ENCODE results near the gene PYGM. TPM values are rescaled to one million over a fixed set of nuclear protein-coding genes. Genes with fewer than 3 reads are reported as not detected.
A peak's percentile ranks its signal among the peaks of the same experiment; 100 is the strongest.

The PYGM gene
- total and polyA plus RNA-seq, 2 of the 8 experiments (the other 6 are each of a cell fraction or from before 2014, with no cell fraction given): 9.6 to 10.0 TPM

DNA sequence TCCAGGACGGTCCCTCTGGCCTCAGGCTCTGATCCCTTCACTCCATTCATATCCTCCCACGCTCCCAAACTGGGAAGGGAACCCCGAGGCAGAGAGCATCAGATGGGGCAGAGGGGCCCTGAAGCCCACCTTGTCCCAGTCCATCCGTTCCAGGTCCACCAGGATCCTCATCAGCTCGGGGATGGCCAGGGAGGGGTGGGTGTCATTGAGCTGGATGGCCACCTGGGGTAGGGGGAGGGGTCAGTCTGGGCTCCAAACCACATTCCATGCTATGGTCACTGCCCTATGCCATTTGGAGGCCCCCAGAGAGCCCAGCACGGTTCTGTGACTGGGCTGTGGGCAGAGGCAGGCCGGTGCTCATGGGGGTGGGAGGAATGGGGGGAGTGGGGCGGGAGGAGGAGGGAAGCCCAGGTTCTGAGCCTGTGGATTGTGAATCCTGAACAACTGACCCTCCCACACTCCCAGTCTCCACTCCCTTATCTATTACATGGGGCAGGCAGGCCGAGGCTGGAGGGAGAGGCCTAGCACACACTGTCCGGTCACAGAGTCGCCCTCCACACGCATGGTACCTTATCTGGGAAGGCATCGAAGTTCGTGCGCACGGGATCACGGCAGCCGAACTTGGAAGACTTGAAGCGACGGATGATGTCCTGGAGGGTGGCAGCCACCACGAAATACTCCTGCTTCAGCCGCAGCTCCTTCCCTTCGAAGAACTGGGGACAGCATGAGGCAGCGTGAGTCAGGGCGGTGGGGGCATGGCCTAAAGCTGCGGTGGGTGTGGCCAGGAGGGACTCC lies 5.5 kb downstream of the PYGM start:
- Histone ChIP-seq H3K4me3 (ENCODE audit: extremely low read depth in 1 of 4, insufficient read depth in 2 of 4, low read depth in 3 of 4, low read length in 4 of 4) (no peak overlapping the region), H3K27ac (ENCODE audit: low read depth, low read length) (no peak overlapping the region), H3K79me2 (ENCODE audit: control insufficient read depth in 1 of 2, insufficient read depth in 2 of 2, low read length in 2 of 2) (no peaks in the 10 kb centered on the region), H3K79me1 (ENCODE audit: low read depth, low read length) (no peaks in the 10 kb centered on the region), H3K4ac (replicated peaks; ENCODE audit: insufficient read length, low read depth, low read length) (no peak overlapping the region), H3K9me3 (ENCODE audit: insufficient read depth in 2 of 2, low read depth in 1 of 2, low read length in 1 of 2) (no peaks in the 10 kb centered on the region), H3K27me3 (replicated peaks in 1 of 4; ENCODE audit: control insufficient read depth in 3 of 4, extremely low read depth in 1 of 4, insufficient read depth in 3 of 4, low read length in 3 of 4) (no peaks in the 10 kb centered on the region), H2BK5ac (ENCODE audit: low read depth, low read length) (0 out of 2 replicates have a peak overlapping the region, but pooled peaks have one; percentile 49), H4K91ac (replicated peaks; ENCODE audit: insufficient read length, low read length) (peak overlapping the region; percentile 80), H3K4me1 (replicated peaks in 1 of 4; ENCODE audit: control insufficient read depth in 3 of 4, insufficient read depth in 4 of 4, low read length in 3 of 4) (peaks cover 0 to 15% (median 7%) of the 10 kb centered on the region in 4 experiments; a peak in 6 of 7 replicates), H4K5ac (ENCODE audit: insufficient read length, low read depth, low read length) (no peak overlapping the region), H4K8ac (ENCODE audit: extremely low read depth, insufficient read depth, low read length) (no peak overlapping the region; the same call in 1 of the 2 replicates), H2AK5ac (ENCODE audit: low read depth, low read length) (no peak overlapping the region), H2BK12ac (ENCODE audit: low read depth, low read length) (peak overlapping the region; percentile 44; the same call in 1 of the 2 replicates), H3K4me2 (ENCODE audit: insufficient read depth in 1 of 2, low read depth in 2 of 2, low read length in 2 of 2) (no peak overlapping the region), H3K36me3 (ENCODE audit: control insufficient read depth in 2 of 4, insufficient read depth in 4 of 4, low read length in 3 of 4) (no peaks in the 10 kb centered on the region; a peak in 1 of 8 replicates), H3K9ac (replicated peaks in 1 of 4; ENCODE audit: extremely low read depth in 1 of 4, low read depth in 3 of 4, low read length in 3 of 4) (no peak overlapping the region), H3K18ac (ENCODE audit: extremely low read depth, low read length) (peak overlapping the region; percentile 43; the same call in 1 of the 2 replicates), H3K56ac (replicated peaks; ENCODE audit: insufficient read length, low read depth, low read length) (no peak overlapping the region), H2AFZ (ENCODE audit: low read length) (no peak overlapping the region), H3K14ac (ENCODE audit: insufficient read length) (no peak overlapping the region), H2BK120ac (replicated peaks; ENCODE audit: low read depth, low read length) (no peak overlapping the region), H2BK20ac (ENCODE audit: low read length) (no peak overlapping the region; the same call in 1 of the 2 replicates), H2BK15ac (ENCODE audit: low read length) (peak overlapping the region; percentile 72; the same call in 1 of the 2 replicates), H3K23ac (ENCODE audit: insufficient read length) (no peak overlapping the region), H3K23me2 (ENCODE audit: low read depth, low read length) (no peaks in the 10 kb centered on the region), H4K20me1 (replicated peaks in 1 of 2; ENCODE audit: control insufficient read depth in 1 of 2, insufficient read depth in 2 of 2, low read length in 2 of 2) (no peaks in the 10 kb centered on the region)
- ChIA-PET POLR2A (ENCODE audit: partially characterized antibody) (interaction anchor here (29.2 to 42.9 kb wide), 2 partner anchors 5 to 11 kb away, joined by 1087 read pairs; partner anchors contain the start of genes PYGM, RASGRP2 and SF1), CTCF (ENCODE audit: partially characterized antibody) (interaction anchor here (0.5 to 23.7 kb wide), 5 partner anchors 9 to 502 kb away, joined by 3 to 376 read pairs (median 3); partner anchors contain the start of genes PYGM, RASGRP2 and SF1)
- DNase-seq (ENCODE audit: low read depth in 1 of 2, low spot score in 2 of 2) (no peak), FAIRE-seq (no peak)
- WGBS, 2 experiments (ENCODE audit: extremely low coverage in 1 of 2, insufficient coverage in 1 of 2, insufficient read length in 1 of 2, insufficient replicate concordance in 2 of 2, low coverage in 1 of 2, low lambda C conversion rate in 2 of 2, missing lambda C conversion rate in 1 of 2): 89% methylated on average over 25 of the region's 26 CpGs; no CpG with 5 or more reads in 1 of the 2 experiments
- TF ChIP-seq SP2 (IDR thresholded peaks at IDR 0.05; ENCODE audit: low read length): no peak
- TF ChIP-seq KDM5A (IDR thresholded peaks at IDR 0.05; ENCODE audit: low read length): no peak
- TF ChIP-seq CBX5 (IDR thresholded peaks at IDR 0.05; ENCODE audit: low read depth, low read length): no peak
- no peak for TF ChIP-seq BCL11A (IDR thresholded peaks at IDR 0.05; ENCODE audit: low read depth in 2 of 2, low read length in 2 of 2)
